HEK293 (cell line): Measurements from ENCODE around the gene IGF1R.
A peak's percentile ranks its signal among the peaks of the same experiment; 100 is the strongest.

ENCODE experiments used
- CTCF ChIA-PET: fragments of 350-600 bp; formaldehyde crosslinking; extraction: SDS; loops from one replicate; lab custom pipeline; 2021; ENCODE audit warnings: antibody characterized with exemption; lab: Yijun Ruan, JAX
- POLR2A ChIA-PET: fragments of 300-600 bp; formaldehyde crosslinking; extraction: SDS; loops from one replicate; lab custom pipeline; 2020; ENCODE audit warnings: antibody characterized with exemption, inconsistent platforms; lab: Yijun Ruan, JAX
- H3K27ac ChIP-seq: fragments of 200-500 bp; sonication (Bioruptor generic); 2 replicates; pipeline ENCODE4 v1.5.1; 2014; ENCODE audit warnings: low read depth, low read length, control low read depth, inconsistent platforms; ENCODE audit errors: extremely low read depth
- H3K36me3 ChIP-seq, 2 experiments: fragments of 200-500 bp in 1 of 2; sonication (Bioruptor generic) in 1 of 2; 1 replicate in 1 of 2; 2 replicates in 1 of 2; pipeline ENCODE4 v1.5.1; 2014 to 2017; ENCODE audit warnings: inconsistent platforms in 2 of 2, low read length in 2 of 2; ENCODE audit not compliant: control insufficient read depth in 2 of 2, insufficient read depth in 1 of 2
- H3K4me1 ChIP-seq: fragments of 200-500 bp; sonication (Bioruptor generic); 2 replicates; pipeline ENCODE4 v1.5.1; 2014; ENCODE audit warnings: mild to moderate bottlenecking, low read length, inconsistent platforms; ENCODE audit not compliant: control insufficient read depth, insufficient read depth
- H3K4me3 ChIP-seq: 2 replicates; pipeline ENCODE4 v1.5.1; 2011; ENCODE audit warnings: low read depth, mild to moderate bottlenecking, control low read depth, low read length, moderate library complexity
- H3K9me3 ChIP-seq: fragments of 200-500 bp; sonication (Bioruptor generic); 2 replicates; pipeline ENCODE4 v1.5.1; 2014; ENCODE audit warnings: low read depth, low read length, inconsistent platforms; ENCODE audit not compliant: control insufficient read depth, insufficient read depth
- PRDM1 ChIP-seq: fragments of 450-650 bp; formaldehyde crosslinking; IDR thresholded peaks from 2 replicates; pipeline ENCODE4; 2016; ENCODE audit warnings: missing biosample characterization, missing genetic modification characterization
- YY1 ChIP-seq: fragments of 450-650 bp; formaldehyde crosslinking; IDR thresholded peaks from 2 replicates; pipeline ENCODE4 v1.5.1; 2018; ENCODE audit warnings: missing biosample characterization, missing genetic modification characterization
- ZBTB20 ChIP-seq: fragments of 450-650 bp; formaldehyde crosslinking; IDR thresholded peaks from 2 replicates; pipeline ENCODE4 v1.5.1; 2016; ENCODE audit warnings: missing biosample characterization, missing genetic modification characterization
- ZFP41 ChIP-seq: fragments of 450-650 bp; formaldehyde crosslinking; IDR thresholded peaks from 2 replicates; pipeline ENCODE4 v1.5.1; 2016; ENCODE audit warnings: missing biosample characterization, missing genetic modification characterization, borderline replicate concordance
- ZNF114 ChIP-seq: fragments of 450-650 bp; formaldehyde crosslinking; IDR thresholded peaks from 2 replicates; pipeline ENCODE4 v1.5.0; 2017; ENCODE audit warnings: missing biosample characterization, missing genetic modification characterization
- ZNF169 ChIP-seq: fragments of 450-650 bp; formaldehyde crosslinking; IDR thresholded peaks from 2 replicates; pipeline ENCODE4 v1.5.1; 2016; ENCODE audit warnings: missing biosample characterization, missing genetic modification characterization
- ZNF26 ChIP-seq: fragments of 450-650 bp; formaldehyde crosslinking; IDR thresholded peaks from 2 replicates; pipeline ENCODE4 v1.5.1; 2016; ENCODE audit warnings: missing biosample characterization, missing genetic modification characterization
- ZNF292 ChIP-seq: fragments of 450-650 bp; formaldehyde crosslinking; IDR thresholded peaks from 2 replicates; pipeline ENCODE4 v1.5.1; 2016; ENCODE audit warnings: low read depth, missing biosample characterization, missing genetic modification characterization, borderline replicate concordance
- ZNF335 ChIP-seq: fragments of 450-650 bp; formaldehyde crosslinking; conservative IDR thresholded peaks from 2 replicates; pipeline ENCODE4 v1.5.1; 2016; ENCODE audit warnings: missing biosample characterization, missing genetic modification characterization
- ZNF518A ChIP-seq: fragments of 450-650 bp; formaldehyde crosslinking; conservative IDR thresholded peaks from 2 replicates; pipeline ENCODE4 v1.5.1; 2016; ENCODE audit warnings: low read depth, missing biosample characterization, missing genetic modification characterization
- ZNF529 ChIP-seq: fragments of 450-650 bp; formaldehyde crosslinking; IDR thresholded peaks from 2 replicates; pipeline ENCODE4 v1.5.1; 2017; ENCODE audit warnings: missing genetic modification characterization, missing biosample characterization; ENCODE audit not compliant: insufficient replicate concordance
- ZNF544 ChIP-seq: fragments of 450-650 bp; formaldehyde crosslinking; IDR thresholded peaks from 2 replicates; pipeline ENCODE4 v1.5.0; 2017; ENCODE audit warnings: missing biosample characterization, missing genetic modification characterization
- ZNF600 ChIP-seq: fragments of 450-650 bp; formaldehyde crosslinking; IDR thresholded peaks from 2 replicates; pipeline ENCODE4 v1.5.1; 2016; ENCODE audit warnings: missing biosample characterization, missing genetic modification characterization
- ZNF610 ChIP-seq: fragments of 450-650 bp; formaldehyde crosslinking; IDR thresholded peaks from 2 replicates; pipeline ENCODE4 v1.5.1; 2016; ENCODE audit warnings: missing biosample characterization, missing genetic modification characterization, borderline replicate concordance
- ZNF621 ChIP-seq: fragments of 450-650 bp; formaldehyde crosslinking; IDR thresholded peaks from 2 replicates; pipeline ENCODE4 v1.5.1; 2017; ENCODE audit warnings: missing biosample characterization, missing genetic modification characterization
- ZNF660 ChIP-seq: fragments of 450-650 bp; IDR thresholded peaks from 2 replicates; pipeline ENCODE4 v1.5.1; 2018; ENCODE audit warnings: missing biosample characterization, mild to moderate bottlenecking, missing genetic modification characterization
- ZNF704 ChIP-seq: fragments of 450-650 bp; formaldehyde crosslinking; IDR thresholded peaks from 2 replicates; pipeline ENCODE4 v1.5.1; 2016; ENCODE audit warnings: missing biosample characterization, missing genetic modification characterization
- ZXDB ChIP-seq: fragments of 450-650 bp; formaldehyde crosslinking; IDR thresholded peaks from 2 replicates; pipeline ENCODE4 v1.5.1; 2016; ENCODE audit warnings: missing biosample characterization, missing genetic modification characterization
- TF ChIP-seq, protein P1 (sequence below): fragments of 450-650 bp; formaldehyde crosslinking; IDR thresholded peaks from 2 replicates; pipeline ENCODE4; 2016; ENCODE audit warnings: missing biosample characterization, missing genetic modification characterization
- TF ChIP-seq, protein P2 (sequence below): fragments of 450-650 bp; formaldehyde crosslinking; IDR thresholded peaks from 2 replicates; pipeline ENCODE4 v1.5.1; 2016; ENCODE audit warnings: missing biosample characterization, missing genetic modification characterization, borderline replicate concordance

The IGF1R gene

GRCh38 chr15:98799461-98800390, 151.4 kb downstream of the IGF1R start:
- POLR2A ChIA-PET = interaction anchor here (0.5 kb wide), 1 partner anchor 150 kb away, joined by 4 read pairs; no protein-coding TSS in a partner anchor
- H3K36me3 ChIP-seq = no peaks in the 10 kb centered on the region
- H3K27ac ChIP-seq = peak overlapping the region; percentile 75
- peaks cover 35% of the 10 kb centered on the region for H3K4me1 ChIP-seq
- H3K4me3 ChIP-seq = peak overlapping the region; percentile 8
- CTCF ChIA-PET = interaction anchor here (0.6 to 6.4 kb wide), 9 partner anchors 8 to 1502 kb away, joined by 3 to 29 read pairs (median 4); no protein-coding TSS in a partner anchor
- no peaks in the 10 kb centered on the region for H3K9me3 ChIP-seq
- TF ChIP-seq ZNF169 (no peak), ZNF600 (tag by site-specific recombination) (0 out of 2 replicates have a peak, but pooled peaks have one; percentile 23), YY1 (tag by site-specific recombination) (no peak), ZNF660 (tag by site-specific recombination) (no peak), ZNF529 (tag by site-specific recombination) (no peak), ZNF26 (no peak), ZNF114 (tag by site-specific recombination) (no peak), ZNF621 (tag by site-specific recombination) (no peak), ZNF518A (tag by site-specific recombination) (0 out of 2 replicates have a peak, but pooled peaks have one; percentile 14), ZXDB (tag by site-specific recombination) (no peak; the same call in 1 of the 2 replicates), ZNF292 (no peak), ZNF704 (tag by site-specific recombination) (no peak), ZNF610 (tag by site-specific recombination) (no peak), ZNF335 (tag by site-specific recombination) (0 out of 2 replicates have a peak, but pooled peaks have one; percentile 15), PRDM1 (tag by site-specific recombination) (0 out of 2 replicates have a peak, but pooled peaks have one; percentile 30), ZBTB20 (no peak), ZNF544 (tag by site-specific recombination) (no peak), ZFP41 (no peak)
- TF ChIP-seq, protein P1, sequence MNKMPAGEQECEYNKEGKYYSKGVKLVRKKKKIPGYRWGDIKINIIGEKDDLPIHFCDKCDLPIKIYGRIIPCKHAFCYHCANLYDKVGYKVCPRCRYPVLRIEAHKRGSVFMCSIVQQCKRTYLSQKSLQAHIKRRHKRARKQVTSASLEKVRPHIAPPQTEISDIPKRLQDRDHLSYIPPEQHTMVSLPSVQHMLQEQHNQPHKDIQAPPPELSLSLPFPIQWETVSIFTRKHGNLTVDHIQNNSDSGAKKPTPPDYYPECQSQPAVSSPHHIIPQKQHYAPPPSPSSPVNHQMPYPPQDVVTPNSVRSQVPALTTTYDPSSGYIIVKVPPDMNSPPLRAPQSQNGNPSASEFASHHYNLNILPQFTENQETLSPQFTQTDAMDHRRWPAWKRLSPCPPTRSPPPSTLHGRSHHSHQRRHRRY (tag by site-specific recombination) = no peak
- TF ChIP-seq, protein P2, sequence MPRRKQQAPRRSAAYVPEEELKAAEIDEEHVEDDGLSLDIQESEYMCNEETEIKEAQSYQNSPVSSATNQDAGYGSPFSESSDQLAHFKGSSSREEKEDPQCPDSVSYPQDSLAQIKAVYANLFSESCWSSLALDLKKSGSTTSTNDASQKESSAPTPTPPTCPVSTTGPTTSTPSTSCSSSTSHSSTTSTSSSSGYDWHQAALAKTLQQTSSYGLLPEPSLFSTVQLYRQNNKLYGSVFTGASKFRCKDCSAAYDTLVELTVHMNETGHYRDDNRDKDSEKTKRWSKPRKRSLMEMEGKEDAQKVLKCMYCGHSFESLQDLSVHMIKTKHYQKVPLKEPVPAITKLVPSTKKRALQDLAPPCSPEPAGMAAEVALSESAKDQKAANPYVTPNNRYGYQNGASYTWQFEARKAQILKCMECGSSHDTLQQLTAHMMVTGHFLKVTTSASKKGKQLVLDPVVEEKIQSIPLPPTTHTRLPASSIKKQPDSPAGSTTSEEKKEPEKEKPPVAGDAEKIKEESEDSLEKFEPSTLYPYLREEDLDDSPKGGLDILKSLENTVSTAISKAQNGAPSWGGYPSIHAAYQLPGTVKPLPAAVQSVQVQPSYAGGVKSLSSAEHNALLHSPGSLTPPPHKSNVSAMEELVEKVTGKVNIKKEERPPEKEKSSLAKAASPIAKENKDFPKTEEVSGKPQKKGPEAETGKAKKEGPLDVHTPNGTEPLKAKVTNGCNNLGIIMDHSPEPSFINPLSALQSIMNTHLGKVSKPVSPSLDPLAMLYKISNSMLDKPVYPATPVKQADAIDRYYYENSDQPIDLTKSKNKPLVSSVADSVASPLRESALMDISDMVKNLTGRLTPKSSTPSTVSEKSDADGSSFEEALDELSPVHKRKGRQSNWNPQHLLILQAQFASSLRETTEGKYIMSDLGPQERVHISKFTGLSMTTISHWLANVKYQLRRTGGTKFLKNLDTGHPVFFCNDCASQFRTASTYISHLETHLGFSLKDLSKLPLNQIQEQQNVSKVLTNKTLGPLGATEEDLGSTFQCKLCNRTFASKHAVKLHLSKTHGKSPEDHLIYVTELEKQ (tag by site-specific recombination) = 0 out of 2 replicates have a peak, but pooled peaks have one; percentile 28
